ENCODE results near the gene DNHD1.

The DNHD1 gene

DNA sequence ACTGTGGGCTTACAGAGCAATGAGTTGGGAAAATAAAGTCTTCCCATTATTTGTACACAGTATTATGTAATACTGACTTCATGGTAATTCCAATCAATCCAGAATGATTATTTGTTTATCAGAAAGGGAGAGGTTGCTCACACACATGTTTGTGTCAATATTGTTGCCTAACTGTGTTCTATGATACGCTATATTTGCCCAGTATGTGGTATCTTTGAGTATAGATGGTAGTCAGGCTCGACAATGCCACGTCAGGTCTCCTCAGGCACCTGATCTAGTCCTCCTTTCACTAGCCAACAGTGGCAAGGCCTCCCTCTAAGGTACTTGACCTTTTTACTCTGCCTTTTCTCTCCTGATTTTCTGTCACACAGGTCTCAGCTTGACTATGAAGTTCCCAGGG, 5.3 kb downstream of the DNHD1 start:
- Histone ChIP-seq H3K79me2 (ENCODE audit: control insufficient read depth, low read length) (no peaks in the 10 kb centered on the region), H3K4me2 (ENCODE audit: low read length) (no peak overlapping the region), H3K4me1 (ENCODE audit: control insufficient read depth, low read length) (no peaks in the 10 kb centered on the region), H4K20me1 (ENCODE audit: control insufficient read depth, insufficient read depth, low read depth, low read length) (no peaks in the 10 kb centered on the region; the same call in 1 of the 2 replicates), H3K27me3 (ENCODE audit: control insufficient read depth, low read length) (no peaks in the 10 kb centered on the region), H3K9me3 (ENCODE audit: control insufficient read depth, insufficient read depth, low read length) (no peaks in the 10 kb centered on the region), H3F3A (ENCODE audit: control insufficient read depth, insufficient read depth) (no peaks in the 10 kb centered on the region), H3K27ac (ENCODE audit: low read depth, low read length) (no peak overlapping the region), H3K36me3 (ENCODE audit: control insufficient read depth, low read length) (peaks cover 25% of the 10 kb centered on the region), H3K4me3 (ENCODE audit: low read length) (no peak overlapping the region), H3K9me2 (replicated peaks; ENCODE audit: control insufficient read depth, low read length) (no peaks in the 10 kb centered on the region)
- TF ChIP-seq CTCF (IDR thresholded peaks at IDR 0.05; ENCODE audit: low read depth, low read length, poor library complexity, severe bottlenecking) (no peak), EZH2phosphoT487 (IDR thresholded peaks at IDR 0.05; ENCODE audit: borderline replicate concordance, low read length) (no peak)

DNA sequence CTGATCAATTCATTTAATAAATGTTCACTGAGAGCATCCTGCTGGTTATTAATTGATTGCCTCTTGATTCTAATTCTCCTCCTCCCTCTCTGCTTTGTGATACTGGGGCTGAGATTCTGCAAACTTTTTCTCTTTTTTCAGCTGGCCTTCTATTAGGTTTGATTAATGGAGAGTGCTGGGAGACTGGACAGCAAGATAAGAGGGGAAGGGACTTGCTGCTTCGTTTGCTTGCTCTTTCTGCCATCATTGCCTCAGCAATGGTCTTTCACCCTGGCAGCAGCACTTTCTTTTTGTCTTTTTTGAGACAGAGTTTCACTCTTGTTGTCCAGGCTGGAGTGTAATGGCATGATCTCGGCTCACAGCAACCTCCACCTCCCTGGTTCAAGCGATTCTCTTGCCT, 7.1 kb downstream of the DNHD1 start:
- Histone ChIP-seq H3K4me2 (ENCODE audit: low read length) (no peak overlapping the region), H3K36me3 (ENCODE audit: control insufficient read depth, low read length) (peaks cover 20% of the 10 kb centered on the region), H3K27me3 (ENCODE audit: control insufficient read depth, low read length) (no peaks in the 10 kb centered on the region), H3F3A (ENCODE audit: control insufficient read depth, insufficient read depth) (no peaks in the 10 kb centered on the region), H3K9me3 (ENCODE audit: control insufficient read depth, insufficient read depth, low read length) (no peaks in the 10 kb centered on the region), H3K79me2 (ENCODE audit: control insufficient read depth, low read length) (no peaks in the 10 kb centered on the region), H3K9me2 (replicated peaks; ENCODE audit: control insufficient read depth, low read length) (no peaks in the 10 kb centered on the region), H3K4me3 (ENCODE audit: low read length) (no peak overlapping the region), H4K20me1 (ENCODE audit: control insufficient read depth, insufficient read depth, low read depth, low read length) (no peaks in the 10 kb centered on the region; the same call in 1 of the 2 replicates), H3K27ac (ENCODE audit: low read depth, low read length) (no peak overlapping the region), H3K4me1 (ENCODE audit: control insufficient read depth, low read length) (no peaks in the 10 kb centered on the region)
- TF ChIP-seq EZH2phosphoT487 (IDR thresholded peaks at IDR 0.05; ENCODE audit: borderline replicate concordance, low read length) = no peak
- no peak for TF ChIP-seq CTCF (IDR thresholded peaks at IDR 0.05; ENCODE audit: low read depth, low read length, poor library complexity, severe bottlenecking)

DNA sequence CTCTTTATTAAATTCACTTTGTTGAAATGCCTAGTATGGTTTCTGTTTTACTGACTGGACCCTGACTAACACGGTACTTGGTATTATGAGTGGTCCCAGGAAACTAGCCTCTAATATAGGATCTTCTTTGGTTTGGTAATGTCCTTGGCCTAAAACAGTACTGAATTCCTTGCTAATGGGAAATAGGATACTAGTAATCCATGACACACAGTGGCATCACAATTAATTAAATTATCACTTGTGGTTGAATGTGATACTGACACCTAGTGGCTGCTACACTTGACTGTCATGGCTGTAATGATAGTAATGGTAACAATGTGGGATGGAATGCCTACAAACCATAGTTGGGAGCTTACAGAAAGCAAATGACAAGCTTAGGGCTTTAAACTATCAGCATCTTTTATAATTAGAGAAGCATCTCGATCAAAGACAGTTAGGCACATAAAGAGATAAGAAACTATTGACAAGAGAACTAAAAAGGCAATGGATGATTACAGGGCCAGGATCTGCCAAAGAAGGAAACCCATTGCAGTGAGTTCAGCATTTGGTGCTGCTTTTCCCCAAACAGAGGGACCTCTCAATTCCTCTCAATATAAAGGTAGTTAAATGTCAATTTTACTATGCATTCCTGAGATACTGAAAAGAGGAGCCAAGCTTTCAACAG, 8.6 kb downstream of the DNHD1 start:
- no peaks in the 10 kb centered on the region; the same call in 1 of the 2 replicates for H4K20me1 ChIP-seq (ENCODE audit: control insufficient read depth, insufficient read depth, low read depth, low read length)
- peaks cover 21% of the 10 kb centered on the region for H3K36me3 ChIP-seq (ENCODE audit: control insufficient read depth, low read length)
- H3K9me3 ChIP-seq (ENCODE audit: control insufficient read depth, insufficient read depth, low read length) = no peaks in the 10 kb centered on the region
- H3K4me3 ChIP-seq (ENCODE audit: low read length) = no peak overlapping the region
- H3K4me2 ChIP-seq (ENCODE audit: low read length) = no peak overlapping the region
- H3F3A ChIP-seq (ENCODE audit: control insufficient read depth, insufficient read depth) = no peaks in the 10 kb centered on the region
- H3K9me2 ChIP-seq (replicated peaks; ENCODE audit: control insufficient read depth, low read length) = no peaks in the 10 kb centered on the region
- H3K27me3 ChIP-seq (ENCODE audit: control insufficient read depth, low read length) = no peaks in the 10 kb centered on the region
- TF ChIP-seq EZH2phosphoT487 (IDR thresholded peaks at IDR 0.05; ENCODE audit: borderline replicate concordance, low read length) = no peak
- peak; percentile 89 for TF ChIP-seq CTCF (IDR thresholded peaks at IDR 0.05; ENCODE audit: low read depth, low read length, poor library complexity, severe bottlenecking)
- H3K27ac ChIP-seq (ENCODE audit: low read depth, low read length) = no peak overlapping the region
- H3K4me1 ChIP-seq (ENCODE audit: control insufficient read depth, low read length) = no peaks in the 10 kb centered on the region
- no peaks in the 10 kb centered on the region for H3K79me2 ChIP-seq (ENCODE audit: control insufficient read depth, low read length)

Measured in DOHH2 (cell line).